GM23338 (cell line): ENCODE measurements around the gene AKAP9. TPM values are rescaled to one million over a fixed set of nuclear protein-coding genes. Genes with fewer than 3 reads are reported as not detected.

Experiments
- CREB1 ChIP-seq: fragments of 250-450 bp; sonication (Bioruptor Pico); IDR thresholded peaks from 2 replicates; pipeline ENCODE4 v1.5.0; 2020; ENCODE audit warnings: low read depth, mild to moderate bottlenecking, moderate library complexity
- CTCF ChIP-seq, 2 experiments: fragments of 200-600 bp in 1 of 2; sonication (generic) in 1 of 2; conservative IDR thresholded peaks; 2 replicates each; pipeline versions ENCODE4 v1.5.1 to v1.6.1; 2016 to 2017; ENCODE audit warnings: antibody characterized with exemption in 2 of 2, low read depth in 2 of 2, mild to moderate bottlenecking in 2 of 2, moderate library complexity in 1 of 2
- JUNB ChIP-seq: IDR thresholded peaks from one replicate; pipeline ENCODE4 v1.6.1; 2016; ENCODE audit warnings: antibody characterized with exemption; ENCODE audit not compliant: unreplicated experiment
- REST ChIP-seq: IDR thresholded peaks from one replicate; pipeline ENCODE4 v1.6.1; 2018; ENCODE audit warnings: antibody characterized with exemption; ENCODE audit not compliant: unreplicated experiment
- ZNF331 ChIP-seq: fragments of 250-450 bp; sonication (Bioruptor Pico); IDR thresholded peaks from 2 replicates; pipeline ENCODE4 v1.5.0; 2020; ENCODE audit warnings: low read depth, mild to moderate bottlenecking, moderate library complexity
- ZNF462 ChIP-seq: fragments of 250-450 bp; sonication (Bioruptor Pico); IDR thresholded peaks from 2 replicates; pipeline ENCODE4 v1.5.0; 2020; ENCODE audit warnings: mild to moderate bottlenecking, moderate library complexity
- polyA plus RNA-seq: library from polyadenylated mRNA; unstranded; fragments of >200 nt; fragmentation: Nextera tagmentation; extraction: Ambion mirVana; gene quantifications from 2 replicates; pipeline ENCODE4 v1.2.1, GENCODE V29; 2016
- total RNA-seq: library from RNA; depleted of rRNA; stranded (reverse); fragments of >200 nt; shearing (Covaris generic); gene quantifications from 2 replicates; pipeline ENCODE4 v1.2.3, GENCODE V29; 2014; rRNA removed

Gene AKAP9
- total and polyA plus RNA-seq, 2 experiments from 2014 or later, result 33.5 to 67.4 TPM

- TF ChIP-seq ZNF462 (CRISPR knock-in tag) (no peak), ZNF331 (CRISPR knock-in tag) (no peak), JUNB (no peak), CREB1 (CRISPR knock-in tag) (no peak), CTCF (conservative IDR thresholded peaks at IDR 0.05; ENCODE audit: low read depth in 2 of 2) (no peak), REST (no peak)
These were observed 218.3 kb downstream of the AKAP9 start (continued) for GRCh38 chr7:92158660-92159575.

Other genes with a start within 250 kb of the AKAP9 start
- gene MTERF1, start 60.2 kb upstream of the AKAP9 start, total RNA-seq, result 13.5 and 19.7 TPM in 2 replicates
- 11.2 and 14.5 TPM in 2 replicates for gene MTERF1, start 60.2 kb upstream of the AKAP9 start, polyA plus RNA-seq
- 163 and 166 TPM in 2 replicates for gene CYP51A1, start 193.6 kb downstream of the AKAP9 start, total RNA-seq
- gene CYP51A1, start 193.6 kb downstream of the AKAP9 start, polyA plus RNA-seq, result 62.0 and 65.6 TPM in 2 replicates
- gene LRRD1, start 238.3 kb downstream of the AKAP9 start, total RNA-seq, result 0.08 TPM in 1 of 2 replicates, not detected in the other
- 0.11 TPM in 1 of 2 replicates, not detected in the other for gene LRRD1, start 238.3 kb downstream of the AKAP9 start, polyA plus RNA-seq